Left renal cortex interstitium (tissue), 4 donors: ENCODE results near the gene PPP2CA. TPM values are rescaled to one million over a fixed set of nuclear protein-coding genes. Genes with fewer than 3 reads are reported as not detected.
"Not testable (repeated sequence)": the region's sequence is repeated elsewhere in the genome, so short reads cannot be mapped to it uniquely, and the experiment has no call there.

Experiments
- DNase-seq, 4 donors: peaks; one replicate each; pipeline ENCODE4 v3.0.0-alpha.2; 2013; ENCODE audit warnings: low read depth in 4 of 4, low spot score in 2 of 4, missing footprints in 1 of 4
- polyA plus RNA-seq, 4 donors: library from polyadenylated mRNA; unstranded; fragments of 120-200 nt; gene quantifications; one replicate each; pipeline ENCODE4 v1.2.1, GENCODE V29; 2013; ENCODE audit not compliant: insufficient read length in 4 of 4

The PPP2CA gene
- polyA plus RNA-seq, result 100 to 1,000 TPM; 196 to 224 (median 204) TPM

DNA sequence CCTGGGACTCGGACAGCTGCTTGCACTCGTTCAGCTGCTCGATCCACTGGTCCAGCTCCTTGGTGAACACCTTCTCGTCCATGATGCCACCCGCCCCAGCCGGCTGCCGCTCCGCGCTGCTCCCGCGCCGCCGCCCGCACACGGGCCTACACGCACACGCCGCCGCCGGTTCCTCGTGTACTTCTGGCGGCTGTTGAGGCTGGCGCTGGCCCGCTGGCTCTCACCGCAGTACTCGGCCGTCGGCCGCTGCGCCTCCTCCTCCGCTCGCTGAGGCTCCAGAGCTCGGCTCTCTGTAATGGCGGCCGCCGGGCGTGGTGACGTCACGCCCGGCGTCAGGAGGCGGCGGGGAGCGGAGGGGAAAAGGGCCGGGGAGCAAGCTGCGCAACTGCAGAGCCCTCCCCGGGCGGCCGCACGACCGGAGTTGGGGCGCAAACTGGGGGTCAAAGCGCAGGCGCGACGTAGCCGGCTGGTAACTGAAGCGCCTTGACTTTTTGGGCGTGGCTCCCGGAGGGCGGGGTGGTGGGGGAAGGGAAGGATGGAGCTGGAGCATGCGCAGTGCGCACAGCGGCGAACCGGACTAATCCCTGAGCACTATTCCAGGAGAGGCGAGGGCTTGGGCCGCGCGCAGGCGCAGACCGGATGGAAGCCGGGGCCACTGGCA, at the start of gene PPP2CA:
Gene PPP2CA, minus strand, starts transcription at position 294 of the 661 bp plus-strand sequence. Its CDS starts 212 bp downstream, at position 82.
- peak; percentile 95 to 99 (median 97) for DNase-seq

DNA sequence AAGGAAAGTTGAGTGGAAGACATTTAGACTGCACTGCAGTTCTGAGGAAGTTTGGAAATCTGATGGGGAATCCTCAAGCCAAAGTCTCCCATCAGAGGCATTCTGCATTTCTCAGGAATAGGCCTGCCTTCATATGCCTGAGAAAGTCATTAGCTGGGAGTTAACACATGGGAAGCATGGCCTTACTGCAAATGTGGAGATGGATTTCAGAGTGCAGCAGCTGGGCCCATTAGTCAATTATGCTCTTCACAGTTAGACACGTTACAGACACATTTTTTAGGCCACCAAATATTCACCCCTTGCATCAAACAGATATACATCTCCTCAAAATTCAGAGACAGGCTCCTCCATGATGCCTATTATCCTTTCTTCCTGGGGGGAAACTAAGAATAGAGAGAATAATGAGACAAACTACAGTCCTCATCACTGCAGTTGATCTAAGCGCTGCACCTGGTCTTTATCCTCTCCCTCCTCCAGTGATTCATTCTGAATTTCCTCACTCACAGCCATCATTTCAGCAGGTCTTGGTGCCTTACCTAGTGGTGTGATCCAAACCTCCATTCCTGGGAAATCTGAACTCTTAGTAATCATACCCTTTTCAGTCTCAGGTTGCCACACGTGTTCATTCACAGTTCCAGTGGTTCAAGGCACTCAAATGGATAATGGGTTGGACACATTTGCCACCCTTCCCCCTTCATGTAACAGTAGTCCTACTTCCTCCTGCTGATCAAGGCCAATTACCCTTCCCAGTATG, 47.9 kb upstream of the PPP2CA start:
- no peak for DNase-seq

DNA sequence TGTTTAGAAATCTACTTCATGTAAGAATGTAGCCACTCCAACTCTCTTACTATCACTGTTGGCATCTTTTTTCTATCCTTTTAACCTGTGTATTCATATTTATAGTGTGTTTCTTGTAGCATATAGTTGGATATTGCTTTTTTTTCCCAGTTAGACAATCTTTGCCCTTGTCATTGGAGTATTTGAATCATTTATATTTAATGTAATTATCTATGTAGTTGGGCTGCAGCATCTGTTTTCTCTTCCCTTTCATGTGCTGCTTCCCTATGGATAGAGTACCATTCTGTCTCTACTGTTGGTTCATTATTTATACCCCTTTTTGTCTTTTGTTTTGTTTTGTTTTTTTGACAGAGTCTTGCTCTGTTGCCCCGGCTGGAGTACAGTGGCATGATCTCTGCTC, 45.2 kb upstream of the PPP2CA start:
- DNase-seq, result no peak

GRCh38 chr5:134268919-134269318, 43.0 kb upstream of the PPP2CA start:
- no peak for DNase-seq

DNA sequence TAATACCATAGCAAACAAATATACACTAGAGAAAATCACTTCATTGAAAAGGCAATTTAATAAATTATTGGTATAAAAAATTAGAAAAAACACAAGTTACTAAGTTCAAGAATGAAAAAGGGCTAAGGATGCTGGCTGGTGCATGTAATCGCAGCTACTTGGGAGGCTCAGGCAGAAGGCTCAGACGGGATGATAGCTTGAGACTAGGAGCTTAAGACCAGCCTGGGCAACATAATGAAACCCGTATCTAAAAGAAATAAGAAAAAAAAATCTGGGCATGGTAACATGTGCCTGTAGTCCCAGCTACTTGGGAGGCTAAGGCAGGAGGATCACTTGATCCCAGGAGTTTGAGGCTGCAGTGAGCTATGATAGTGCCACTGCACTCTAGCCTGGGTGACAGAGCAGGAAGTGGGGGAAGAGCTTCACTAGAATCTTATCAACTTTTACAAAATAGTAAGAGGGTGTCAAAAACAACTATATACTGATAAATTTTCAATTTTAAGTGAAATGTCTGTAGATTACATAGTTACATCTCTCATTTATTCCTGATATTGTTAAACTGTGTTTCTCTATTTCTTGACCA, 42.2 kb upstream of the PPP2CA start:
- DNase-seq, result no peak

- no peak for DNase-seq
These were observed 41.6 kb upstream of the PPP2CA start for GRCh38 chr5:134267366-134268018.

DNA sequence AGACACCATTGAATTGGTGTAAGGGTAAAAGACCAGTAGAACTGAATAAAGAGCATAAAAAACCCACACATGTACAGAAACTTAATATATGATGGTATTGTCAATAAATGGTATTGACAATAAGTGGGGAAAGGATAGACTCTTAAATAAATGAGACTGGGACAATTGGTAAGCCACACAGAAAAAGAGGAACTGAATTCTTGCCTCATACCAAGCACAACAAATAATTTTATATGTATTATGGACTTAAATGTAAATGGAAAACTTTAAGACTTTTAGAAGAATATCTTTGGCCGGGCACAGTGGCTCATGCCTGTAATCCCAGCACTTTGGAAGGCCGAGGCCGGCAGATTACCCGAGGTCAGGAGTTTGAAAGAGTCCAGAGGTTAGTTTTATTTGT, 37.9 kb upstream of the PPP2CA start:
- DNase-seq, result no peak

- DNase-seq, result not testable (repeated sequence)
These were observed 36.8 kb upstream of the PPP2CA start for GRCh38 chr5:134262629-134263028.

GRCh38 chr5:134258896-134259295, 33.0 kb upstream of the PPP2CA start:
- DNase-seq, result no peak

- no peak for DNase-seq
These were observed 31.3 kb upstream of the PPP2CA start for GRCh38 chr5:134257176-134257575.

GRCh38 chr5:134255418-134256150, 29.7 kb upstream of the PPP2CA start:
- DNase-seq, result no peak

- DNase-seq, result not testable (repeated sequence)
These were observed 27.7 kb upstream of the PPP2CA start for GRCh38 chr5:134253368-134254153.

- DNase-seq, result no peak
These were observed 26.8 kb upstream of the PPP2CA start for GRCh38 chr5:134252671-134253070.

GRCh38 chr5:134250949-134251348, 25.1 kb upstream of the PPP2CA start:
- no peak for DNase-seq

DNA sequence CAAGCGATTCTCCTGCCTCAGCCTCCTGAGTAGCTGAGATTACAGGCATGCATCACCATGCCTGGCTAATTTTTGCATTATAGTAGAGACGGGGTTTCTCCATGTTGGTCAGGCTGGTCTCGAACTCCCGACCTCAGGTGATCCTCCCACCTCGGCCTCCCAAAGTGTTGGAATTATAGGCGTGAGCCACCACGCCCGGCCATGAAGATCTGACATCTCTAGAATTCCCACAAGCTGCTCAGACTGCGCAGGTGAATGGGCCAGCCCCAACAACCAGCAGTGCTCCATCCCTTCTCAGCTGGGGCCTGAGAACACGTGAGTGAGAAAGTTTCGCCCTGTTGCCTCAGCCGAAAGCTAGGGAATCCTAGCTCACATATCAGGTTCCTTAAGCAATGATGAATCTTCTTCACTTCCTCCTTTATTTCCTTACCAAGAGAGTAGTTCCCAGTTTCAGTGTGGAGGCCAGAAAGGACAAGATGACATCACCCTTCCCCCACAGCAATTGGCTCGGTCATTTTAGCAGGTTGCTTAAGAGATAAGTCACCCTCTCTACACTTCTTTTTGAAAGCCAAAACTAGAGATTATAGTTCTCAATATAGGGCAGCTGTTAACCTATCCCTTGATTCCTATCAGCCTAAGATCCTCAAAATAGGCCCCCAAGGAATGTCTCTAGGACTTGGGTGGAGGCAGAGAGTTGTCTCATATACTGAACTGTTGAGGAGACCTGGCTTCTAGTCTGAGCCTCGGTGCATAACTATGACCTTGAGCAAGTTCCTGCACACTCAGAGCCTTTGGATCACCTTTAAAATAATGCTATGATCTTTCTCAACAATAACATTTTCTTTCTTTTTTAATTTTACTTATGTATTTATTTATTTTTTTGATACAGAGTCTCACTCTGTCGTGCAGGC, 23.9 kb upstream of the PPP2CA start:
- DNase-seq, result no peak

DNA sequence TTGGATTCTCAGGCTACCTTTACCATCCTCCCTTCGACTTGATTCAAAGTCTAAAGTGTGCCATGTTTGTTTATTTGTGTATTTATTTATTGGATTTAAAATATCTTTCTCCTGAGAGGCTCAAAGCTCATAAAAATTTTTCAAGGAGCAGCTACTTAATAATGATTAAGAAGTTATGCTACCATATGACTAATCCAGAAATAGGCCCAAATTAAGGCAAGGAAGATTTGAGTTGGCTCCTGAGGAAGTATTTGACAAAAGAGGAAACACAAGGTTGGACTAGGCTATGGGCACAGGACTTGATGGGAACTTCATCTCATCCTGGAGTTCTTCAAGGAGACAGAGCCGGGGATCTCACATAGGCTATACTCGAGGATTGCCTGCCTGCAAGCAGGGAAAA, 22.4 kb upstream of the PPP2CA start:
- no peak for DNase-seq

GRCh38 chr5:134247428-134248224, 21.8 kb upstream of the PPP2CA start:
- no peak for DNase-seq
